Activated CD8-positive, alpha-beta memory T cell treated with anti-CD3 and anti-CD28 coated beads for 1 hour (primary cell): ENCODE measurements around the gene ZSCAN5C.
"Not testable (repeated sequence)": the region's sequence is repeated elsewhere in the genome, so short reads cannot be mapped to it uniquely, and the experiment has no call there.

Experiments used
- DNase-seq, 2 donors: peaks; one replicate each; pipeline ENCODE4 v3.0.0-alpha.2; 2020; ENCODE audit warnings: low read depth in 1 of 2; ENCODE audit errors: extremely low read depth in 1 of 2

Gene ZSCAN5C

GRCh38 chr19:56201973-56202372 lies at the start of gene ZSCAN5C:
Gene ZSCAN5C (plus strand): TSS chr19:56202273. CDS start chr19:56205914, 3,641 bp downstream.
- DNase-seq, result no peak

- no peak for DNase-seq
These were observed 49.4 kb upstream of the ZSCAN5C start for GRCh38 chr19:56152644-56153043.

GRCh38 chr19:56153507-56153906 lies 48.6 kb upstream of the ZSCAN5C start:
- DNase-seq, result no peak

GRCh38 chr19:56155124-56155687 lies 46.9 kb upstream of the ZSCAN5C start:
- no peak for DNase-seq

- no peak for DNase-seq
These were observed 45.3 kb upstream of the ZSCAN5C start for GRCh38 chr19:56156768-56157167.

- DNase-seq, result no peak
These were observed 43.8 kb upstream of the ZSCAN5C start for GRCh38 chr19:56158170-56158757.

- no peak for DNase-seq
These were observed 43.0 kb upstream of the ZSCAN5C start for GRCh38 chr19:56159009-56159559.

- DNase-seq, result no peak
These were observed 42.3 kb upstream of the ZSCAN5C start for GRCh38 chr19:56159622-56160271.

GRCh38 chr19:56161534-56161933 lies 40.5 kb upstream of the ZSCAN5C start:
- DNase-seq, result no peak

GRCh38 chr19:56162258-56162657 lies 39.8 kb upstream of the ZSCAN5C start:
- DNase-seq, result no peak

- DNase-seq, result no peak
These were observed 39.0 kb upstream of the ZSCAN5C start for GRCh38 chr19:56163097-56163496.

- no peak for DNase-seq
These were observed 35.0 kb upstream of the ZSCAN5C start for GRCh38 chr19:56167064-56167578.

GRCh38 chr19:56170261-56170660 lies 31.8 kb upstream of the ZSCAN5C start:
- DNase-seq, result no peak

- no peak for DNase-seq
These were observed 28.0 kb upstream of the ZSCAN5C start for GRCh38 chr19:56174086-56174485.

GRCh38 chr19:56174550-56174949 lies 27.5 kb upstream of the ZSCAN5C start:
- no peak for DNase-seq

- not testable (repeated sequence) for DNase-seq
These were observed 26.2 kb upstream of the ZSCAN5C start, which contains the start of gene GALP for GRCh38 chr19:56175861-56176307. Gene GALP (plus strand): TSS chr19:56176008. CDS start chr19:56177109, 1,101 bp downstream.

- DNase-seq, result not testable (repeated sequence)
These were observed 25.8 kb upstream of the ZSCAN5C start for GRCh38 chr19:56176310-56176709.

GRCh38 chr19:56176881-56177280 lies 25.2 kb upstream of the ZSCAN5C start:
- DNase-seq, result no peak

- no peak for DNase-seq
These were observed 24.4 kb upstream of the ZSCAN5C start for GRCh38 chr19:56177564-56178243.

- DNase-seq, result no peak
These were observed 12.3 kb upstream of the ZSCAN5C start for GRCh38 chr19:56189785-56190184.

- DNase-seq, result no peak
These were observed 11.0 kb upstream of the ZSCAN5C start for GRCh38 chr19:56191115-56191514.
